Measurements from ENCODE around the gene SH3RF3. TPM values are rescaled to one million over a fixed set of nuclear protein-coding genes. Genes with fewer than 3 reads are reported as not detected.

The SH3RF3 gene
- total and polyA plus RNA-seq, 9 of the 15 experiments (the other 6 are each of a cell fraction or from before 2014, with no cell fraction given): 0.02 TPM; not detected in 8

- TF ChIP-seq DIDO1 (tag; IDR thresholded peaks at IDR 0.05; ENCODE audit: low read depth) (no peak), NFATC3 (IDR thresholded peaks at IDR 0.05) (no peak), ZNF263 (CRISPR knock-in tag; IDR thresholded peaks at IDR 0.05; ENCODE audit: borderline replicate concordance) (no peak), ZNF740 (CRISPR knock-in tag; IDR thresholded peaks at IDR 0.05) (no peak), ZNF740 (tag; IDR thresholded peaks at IDR 0.05) (no peak), NFE2 (IDR thresholded peaks at IDR 0.05; ENCODE audit: low read depth) (no peak), POLR2G (IDR thresholded peaks at IDR 0.05; ENCODE audit: low read depth, low read length) (no peak), HDGF (IDR thresholded peaks at IDR 0.05) (no peak), C11orf30 (IDR thresholded peaks at IDR 0.05; ENCODE audit: low read depth) (no peak), ZBTB33 (CRISPR knock-in tag; IDR thresholded peaks at IDR 0.05) (no peak), ZBTB8A (IDR thresholded peaks at IDR 0.05; ENCODE audit: partially characterized antibody) (no peak), TAF15 (IDR thresholded peaks at IDR 0.05; ENCODE audit: low read depth, low read length) (no peak)
These were observed 102.0 kb downstream of the SH3RF3 start (continued) for GRCh38 chr2:109230941-109231420.
